K562 (cell line): ENCODE data around the gene WFIKKN2. TPM values are rescaled to one million over a fixed set of nuclear protein-coding genes. Genes with fewer than 3 reads are reported as not detected.

Source experiments
- FOXK2 ChIP-seq, 2 experiments: fragments of 450-650 bp; IDR thresholded peaks in 1 of 2; conservative IDR thresholded peaks in 1 of 2; 2 replicates each; pipeline ENCODE4 v1.6.1; 2016; ENCODE audit warnings: low read depth in 2 of 2, mild to moderate bottlenecking in 1 of 2
- KAT2B ChIP-seq: IDR thresholded peaks from one replicate; pipeline ENCODE4 v1.6.1; 2012; ENCODE audit warnings: low read depth, mild to moderate bottlenecking, control low read depth, inconsistent platforms, low read length, moderate library complexity
- PPARD ChIP-seq: fragments of 250-450 bp; sonication (Bioruptor Pico); IDR thresholded peaks from 2 replicates; pipeline ENCODE4 v1.8.0; 2022; ENCODE audit warnings: inconsistent platforms, mild to moderate bottlenecking, moderate library complexity
- SIX5 ChIP-seq, 2 experiments: IDR thresholded peaks; 2 replicates each; pipeline ENCODE4 v1.6.1; 2011; ENCODE audit warnings: low read length in 2 of 2, borderline replicate concordance in 1 of 2, low read depth in 1 of 2, mild to moderate bottlenecking in 1 of 2, moderate library complexity in 1 of 2; ENCODE audit not compliant: insufficient read depth in 1 of 2
- ZNF232 ChIP-seq: sonication (generic); formaldehyde crosslinking; IDR thresholded peaks from 2 replicates; pipeline ENCODE4 v1.8.0; 2022; ENCODE audit warnings: mild to moderate bottlenecking, missing genetic modification reagents
- polyA plus RNA-seq, 8 experiments: library from polyadenylated mRNA; depleted of rRNA in 4 of 8; stranded (reverse) in 5 of 8; unstranded in 3 of 8; fragments of >200 nt; fragmentation: Nextera tagmentation in 2 of 8; fragmentation: Illumina TruSeq in 1 of 8; extraction: Ambion mirVana in 2 of 8; extraction: Trizol in 1 of 8; gene quantifications; 2 replicates each; pipeline versions ENCODE4 v1.2.1 to v1.2.3, GENCODE V29; 2011 to 2014; ENCODE audit warnings: inconsistent platforms in 1 of 8, missing spikeins in 1 of 8
- total RNA-seq, 7 experiments: library from RNA; depleted of rRNA in 6 of 7; stranded (reverse); fragments of >200 nt in 6 of 7; fragmentation: Illumina TruSeq in 2 of 7; extraction: Trizol in 2 of 7; gene quantifications; 2 replicates each; pipeline versions ENCODE4 v1.2.1 to v1.2.3, GENCODE V29; 2011 to 2021; ENCODE audit warnings: low replicate concordance in 1 of 7
- TF ChIP-seq, protein P1 (sequence below): fragments of 200-600 bp; sonication (generic); IDR thresholded peaks from one replicate; pipeline ENCODE4 v1.6.1; 2012; ENCODE audit warnings: mild to moderate bottlenecking, low read depth, low read length, inconsistent platforms

WFIKKN2 gene
- total and polyA plus RNA-seq, 9 of the 15 experiments (the other 6 are each of a cell fraction or from before 2014, with no cell fraction given), result 0.07 TPM; not detected in 8

DNA sequence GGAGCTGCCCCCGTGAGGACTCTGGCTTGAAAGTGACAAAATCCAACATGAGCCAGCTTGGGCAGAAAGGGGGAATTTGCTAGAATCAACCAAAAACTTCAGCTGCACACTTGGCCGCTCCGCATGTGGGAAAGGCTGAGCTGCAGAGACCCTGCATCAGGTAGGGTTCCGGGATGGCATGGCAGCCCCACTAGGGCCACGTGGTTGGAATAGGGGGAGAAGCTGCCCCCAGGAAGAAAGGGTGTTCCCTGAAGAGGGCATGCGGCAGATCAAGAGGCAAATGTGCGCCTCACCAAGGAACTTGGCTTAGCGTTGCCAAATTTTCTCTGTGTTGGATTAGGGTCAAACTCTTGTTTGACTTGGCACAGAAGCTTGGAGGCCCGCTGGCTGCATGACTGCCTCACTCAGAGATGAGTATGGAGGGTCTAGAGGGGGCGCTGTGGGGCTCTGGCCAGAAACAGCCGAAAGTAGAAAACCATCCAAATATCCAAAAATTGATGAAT is 29.2 kb upstream of the WFIKKN2 start (continued):
- TF ChIP-seq, protein P1, sequence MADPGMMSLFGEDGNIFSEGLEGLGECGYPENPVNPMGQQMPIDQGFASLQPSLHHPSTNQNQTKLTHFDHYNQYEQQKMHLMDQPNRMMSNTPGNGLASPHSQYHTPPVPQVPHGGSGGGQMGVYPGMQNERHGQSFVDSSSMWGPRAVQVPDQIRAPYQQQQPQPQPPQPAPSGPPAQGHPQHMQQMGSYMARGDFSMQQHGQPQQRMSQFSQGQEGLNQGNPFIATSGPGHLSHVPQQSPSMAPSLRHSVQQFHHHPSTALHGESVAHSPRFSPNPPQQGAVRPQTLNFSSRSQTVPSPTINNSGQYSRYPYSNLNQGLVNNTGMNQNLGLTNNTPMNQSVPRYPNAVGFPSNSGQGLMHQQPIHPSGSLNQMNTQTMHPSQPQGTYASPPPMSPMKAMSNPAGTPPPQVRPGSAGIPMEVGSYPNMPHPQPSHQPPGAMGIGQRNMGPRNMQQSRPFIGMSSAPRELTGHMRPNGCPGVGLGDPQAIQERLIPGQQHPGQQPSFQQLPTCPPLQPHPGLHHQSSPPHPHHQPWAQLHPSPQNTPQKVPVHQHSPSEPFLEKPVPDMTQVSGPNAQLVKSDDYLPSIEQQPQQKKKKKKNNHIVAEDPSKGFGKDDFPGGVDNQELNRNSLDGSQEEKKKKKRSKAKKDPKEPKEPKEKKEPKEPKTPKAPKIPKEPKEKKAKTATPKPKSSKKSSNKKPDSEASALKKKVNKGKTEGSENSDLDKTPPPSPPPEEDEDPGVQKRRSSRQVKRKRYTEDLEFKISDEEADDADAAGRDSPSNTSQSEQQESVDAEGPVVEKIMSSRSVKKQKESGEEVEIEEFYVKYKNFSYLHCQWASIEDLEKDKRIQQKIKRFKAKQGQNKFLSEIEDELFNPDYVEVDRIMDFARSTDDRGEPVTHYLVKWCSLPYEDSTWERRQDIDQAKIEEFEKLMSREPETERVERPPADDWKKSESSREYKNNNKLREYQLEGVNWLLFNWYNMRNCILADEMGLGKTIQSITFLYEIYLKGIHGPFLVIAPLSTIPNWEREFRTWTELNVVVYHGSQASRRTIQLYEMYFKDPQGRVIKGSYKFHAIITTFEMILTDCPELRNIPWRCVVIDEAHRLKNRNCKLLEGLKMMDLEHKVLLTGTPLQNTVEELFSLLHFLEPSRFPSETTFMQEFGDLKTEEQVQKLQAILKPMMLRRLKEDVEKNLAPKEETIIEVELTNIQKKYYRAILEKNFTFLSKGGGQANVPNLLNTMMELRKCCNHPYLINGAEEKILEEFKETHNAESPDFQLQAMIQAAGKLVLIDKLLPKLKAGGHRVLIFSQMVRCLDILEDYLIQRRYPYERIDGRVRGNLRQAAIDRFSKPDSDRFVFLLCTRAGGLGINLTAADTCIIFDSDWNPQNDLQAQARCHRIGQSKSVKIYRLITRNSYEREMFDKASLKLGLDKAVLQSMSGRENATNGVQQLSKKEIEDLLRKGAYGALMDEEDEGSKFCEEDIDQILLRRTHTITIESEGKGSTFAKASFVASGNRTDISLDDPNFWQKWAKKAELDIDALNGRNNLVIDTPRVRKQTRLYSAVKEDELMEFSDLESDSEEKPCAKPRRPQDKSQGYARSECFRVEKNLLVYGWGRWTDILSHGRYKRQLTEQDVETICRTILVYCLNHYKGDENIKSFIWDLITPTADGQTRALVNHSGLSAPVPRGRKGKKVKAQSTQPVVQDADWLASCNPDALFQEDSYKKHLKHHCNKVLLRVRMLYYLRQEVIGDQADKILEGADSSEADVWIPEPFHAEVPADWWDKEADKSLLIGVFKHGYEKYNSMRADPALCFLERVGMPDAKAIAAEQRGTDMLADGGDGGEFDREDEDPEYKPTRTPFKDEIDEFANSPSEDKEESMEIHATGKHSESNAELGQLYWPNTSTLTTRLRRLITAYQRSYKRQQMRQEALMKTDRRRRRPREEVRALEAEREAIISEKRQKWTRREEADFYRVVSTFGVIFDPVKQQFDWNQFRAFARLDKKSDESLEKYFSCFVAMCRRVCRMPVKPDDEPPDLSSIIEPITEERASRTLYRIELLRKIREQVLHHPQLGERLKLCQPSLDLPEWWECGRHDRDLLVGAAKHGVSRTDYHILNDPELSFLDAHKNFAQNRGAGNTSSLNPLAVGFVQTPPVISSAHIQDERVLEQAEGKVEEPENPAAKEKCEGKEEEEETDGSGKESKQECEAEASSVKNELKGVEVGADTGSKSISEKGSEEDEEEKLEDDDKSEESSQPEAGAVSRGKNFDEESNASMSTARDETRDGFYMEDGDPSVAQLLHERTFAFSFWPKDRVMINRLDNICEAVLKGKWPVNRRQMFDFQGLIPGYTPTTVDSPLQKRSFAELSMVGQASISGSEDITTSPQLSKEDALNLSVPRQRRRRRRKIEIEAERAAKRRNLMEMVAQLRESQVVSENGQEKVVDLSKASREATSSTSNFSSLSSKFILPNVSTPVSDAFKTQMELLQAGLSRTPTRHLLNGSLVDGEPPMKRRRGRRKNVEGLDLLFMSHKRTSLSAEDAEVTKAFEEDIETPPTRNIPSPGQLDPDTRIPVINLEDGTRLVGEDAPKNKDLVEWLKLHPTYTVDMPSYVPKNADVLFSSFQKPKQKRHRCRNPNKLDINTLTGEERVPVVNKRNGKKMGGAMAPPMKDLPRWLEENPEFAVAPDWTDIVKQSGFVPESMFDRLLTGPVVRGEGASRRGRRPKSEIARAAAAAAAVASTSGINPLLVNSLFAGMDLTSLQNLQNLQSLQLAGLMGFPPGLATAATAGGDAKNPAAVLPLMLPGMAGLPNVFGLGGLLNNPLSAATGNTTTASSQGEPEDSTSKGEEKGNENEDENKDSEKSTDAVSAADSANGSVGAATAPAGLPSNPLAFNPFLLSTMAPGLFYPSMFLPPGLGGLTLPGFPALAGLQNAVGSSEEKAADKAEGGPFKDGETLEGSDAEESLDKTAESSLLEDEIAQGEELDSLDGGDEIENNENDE, result no peak
- no peak for TF ChIP-seq ZNF232 (CRISPR knock-in tag)
- TF ChIP-seq PPARD, result no peak
- TF ChIP-seq FOXK2 (conservative IDR thresholded peaks at IDR 0.05 in 1 of 2, IDR thresholded peaks at IDR 0.05 in 1 of 2; ENCODE audit: low read depth in 2 of 2), result no peak
- no peak for TF ChIP-seq SIX5 (IDR thresholded peaks at IDR 0.05; ENCODE audit: borderline replicate concordance in 1 of 2, insufficient read depth in 1 of 2, low read depth in 1 of 2, low read length in 2 of 2)
- no peak for TF ChIP-seq KAT2B
